ENCODE results near the gene OR6Q1.

The OR6Q1 gene

DNA sequence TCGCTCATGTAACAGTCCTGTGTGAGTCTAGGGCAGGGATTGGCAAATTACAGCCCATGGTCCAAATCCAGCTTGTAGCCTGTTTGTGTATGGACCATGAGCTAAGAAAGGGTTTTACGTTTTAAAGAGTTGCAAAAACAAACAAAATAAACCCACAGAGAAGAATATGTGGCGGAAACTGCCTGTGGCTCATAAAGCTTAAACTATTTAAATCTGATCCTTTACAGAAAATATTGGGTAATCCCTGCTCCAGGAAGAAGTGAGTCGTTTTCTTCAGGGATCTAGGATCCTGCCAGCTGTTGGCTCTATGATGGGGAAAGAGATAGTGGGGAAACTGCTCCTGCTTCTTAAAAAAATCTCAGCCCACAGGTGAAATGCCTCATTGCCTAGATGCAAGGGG lies 3.4 kb upstream of the OR6Q1 start:
- TF ChIP-seq CTCF (IDR thresholded peaks at IDR 0.05; ENCODE audit: extremely low read depth, insufficient read depth, missing control alignments) = no peak
- in situ Hi-C loops (cut with MboI; ENCODE audit: low pct_unique_long_range_greater_than_20kb, low sequenced_read_pairs, unreplicated experiment) = no loop called here
- no peak for DNase-seq (ENCODE audit: low spot score)

DNA sequence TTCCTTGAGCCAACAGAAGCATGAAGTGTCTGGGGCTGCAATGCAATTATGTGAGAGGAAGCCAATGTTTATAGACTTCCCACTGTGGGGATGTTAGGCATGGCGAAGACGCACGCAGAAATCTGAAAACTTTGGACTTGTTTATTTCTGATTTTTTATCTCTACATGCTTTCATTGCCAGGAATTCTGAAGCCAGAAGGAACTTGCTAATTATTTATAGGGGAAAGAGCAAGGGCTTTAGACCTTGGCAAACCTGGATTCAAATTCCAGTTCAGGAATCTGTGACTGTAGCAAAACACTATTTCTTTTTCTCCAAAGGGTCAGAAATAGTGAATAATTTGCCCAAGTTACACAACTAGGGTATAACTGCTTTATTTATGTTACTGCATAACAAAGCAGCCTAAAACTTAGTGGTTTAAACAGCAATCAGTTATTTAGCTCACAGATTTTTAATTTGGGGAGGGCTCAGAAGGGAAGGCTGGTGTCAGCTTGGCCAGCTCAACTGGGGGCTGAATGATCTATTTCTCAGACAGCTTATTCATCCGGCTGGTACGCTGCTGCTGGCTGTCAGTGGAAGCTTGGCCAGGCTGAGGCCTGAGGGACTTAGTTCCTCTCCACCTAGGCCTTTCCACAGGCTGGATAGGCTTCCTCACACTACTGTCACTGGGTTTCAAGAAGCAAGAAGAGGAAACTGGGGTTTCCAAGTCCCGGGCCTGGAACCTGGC lies 1.9 kb upstream of the OR6Q1 start:
- in situ Hi-C loops (cut with MboI; ENCODE audit: low pct_unique_long_range_greater_than_20kb, low sequenced_read_pairs, unreplicated experiment) = no loop called here
- no peak for DNase-seq (ENCODE audit: low spot score)
- no peak for TF ChIP-seq CTCF (IDR thresholded peaks at IDR 0.05; ENCODE audit: extremely low read depth, insufficient read depth, missing control alignments)

DNA sequence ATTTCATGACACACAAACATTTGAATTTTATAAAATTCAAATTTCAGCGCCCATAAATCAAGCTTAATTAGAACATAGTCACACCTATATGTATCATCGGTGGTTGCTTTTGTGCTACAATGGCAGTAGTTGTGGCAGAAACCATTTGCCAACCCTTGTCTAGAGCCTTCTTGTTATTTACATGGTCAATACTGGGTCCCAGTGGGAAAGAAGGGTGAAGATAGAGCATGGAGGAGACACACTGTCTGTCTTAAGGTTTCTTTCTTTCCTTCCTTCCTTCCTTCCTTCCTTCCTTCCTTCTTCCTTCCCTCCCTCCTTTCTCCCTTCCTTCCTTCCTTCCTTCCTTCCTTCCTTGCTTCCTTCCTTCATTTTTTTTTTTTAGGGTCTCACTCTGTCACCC lies 3.7 kb downstream of the OR6Q1 start:
- no peak for TF ChIP-seq CTCF (IDR thresholded peaks at IDR 0.05; ENCODE audit: extremely low read depth, insufficient read depth, missing control alignments)
- in situ Hi-C loops (cut with MboI; ENCODE audit: low pct_unique_long_range_greater_than_20kb, low sequenced_read_pairs, unreplicated experiment) = no loop called here
- no peak for DNase-seq (ENCODE audit: low spot score)

DNA sequence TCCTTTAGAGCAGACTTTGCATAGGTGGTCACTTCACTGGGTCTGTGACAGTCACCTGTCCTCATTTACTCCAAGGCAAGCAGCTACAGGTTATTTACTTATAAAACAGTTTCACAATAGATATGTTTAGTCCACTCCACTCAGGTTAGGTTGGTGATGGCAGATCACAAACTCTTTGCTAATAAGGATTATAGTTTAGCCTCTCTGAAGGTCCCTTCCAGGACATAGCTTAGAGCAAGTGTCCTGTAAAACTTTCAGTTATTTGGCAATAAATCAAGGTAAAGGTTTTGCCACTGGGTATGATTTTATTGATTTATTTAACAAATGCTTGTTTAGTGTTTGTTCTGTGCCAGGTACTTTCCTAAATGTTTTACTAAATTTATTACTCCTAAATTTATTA lies 8.8 kb downstream of the OR6Q1 start:
- TF ChIP-seq CTCF (IDR thresholded peaks at IDR 0.05; ENCODE audit: extremely low read depth, insufficient read depth, missing control alignments) = no peak
- no peak for DNase-seq (ENCODE audit: low spot score)
- in situ Hi-C loops (cut with MboI; ENCODE audit: low pct_unique_long_range_greater_than_20kb, low sequenced_read_pairs, unreplicated experiment) = no loop called here

DNA sequence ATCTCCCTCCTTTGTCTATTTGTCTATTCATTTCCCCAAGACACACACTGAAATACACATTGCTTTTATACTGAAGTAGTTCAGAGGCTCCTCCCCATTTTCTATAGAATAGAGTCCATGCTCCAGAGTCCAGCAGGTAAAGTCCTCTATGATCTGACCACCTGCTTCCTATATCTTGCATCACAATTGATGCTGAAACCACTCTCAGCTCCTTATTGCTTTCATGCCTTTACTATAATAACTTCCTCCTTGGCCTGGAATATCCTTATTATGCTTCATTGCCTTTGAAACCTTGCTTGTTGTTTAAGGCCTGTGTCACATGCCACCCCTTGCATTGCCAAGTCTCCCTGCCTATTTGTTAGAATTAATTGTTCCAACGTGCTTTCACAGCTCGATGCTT lies 12.6 kb downstream of the OR6Q1 start:
- in situ Hi-C loops (cut with MboI; ENCODE audit: low pct_unique_long_range_greater_than_20kb, low sequenced_read_pairs, unreplicated experiment) = no loop called here
- no peak for TF ChIP-seq CTCF (IDR thresholded peaks at IDR 0.05; ENCODE audit: extremely low read depth, insufficient read depth, missing control alignments)

DNA sequence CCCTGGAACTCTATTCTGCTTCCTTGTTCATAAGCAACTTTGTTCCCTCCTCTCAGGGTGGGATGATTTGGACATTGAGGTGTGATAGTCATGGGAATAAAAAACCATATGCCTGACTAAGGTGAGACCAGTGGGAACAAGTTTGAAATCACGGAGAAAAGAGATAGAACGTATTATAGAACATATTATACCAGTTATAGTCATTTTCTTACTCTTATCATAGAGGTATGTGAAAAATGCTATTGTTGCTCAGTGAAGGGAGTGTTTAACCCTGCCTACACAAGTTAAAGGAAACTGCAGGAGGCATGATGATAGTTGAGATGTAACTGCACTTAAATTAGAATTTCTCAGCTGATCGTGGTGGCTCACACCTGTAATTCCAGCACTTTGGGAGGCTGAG lies 15.5 kb downstream of the OR6Q1 start:
- DNase-seq (ENCODE audit: low spot score) = no peak
- in situ Hi-C loops (cut with MboI; ENCODE audit: low pct_unique_long_range_greater_than_20kb, low sequenced_read_pairs, unreplicated experiment) = no loop called here
- TF ChIP-seq CTCF (IDR thresholded peaks at IDR 0.05; ENCODE audit: extremely low read depth, insufficient read depth, missing control alignments) = no peak

More for the DNA sequence above, 12.6 kb downstream of the OR6Q1 start:
- DNase-seq (ENCODE audit: low spot score) = no peak
